ENCODE data around the gene PXYLP1. TPM values are rescaled to one million over a fixed set of nuclear protein-coding genes. Genes with fewer than 3 reads are reported as not detected.

PXYLP1 gene
- total RNA-seq, 1 donor from 2014 or later = 6.1 TPM

GRCh38 chr3:141266797-141267555 lies 35.4 kb downstream of the PXYLP1 start:
- no peaks in the 10 kb centered on the region for H3K36me3 Mint-ChIP-seq (ENCODE audit: low read depth, unreplicated experiment)
- no peak overlapping the region for H3K27ac Mint-ChIP-seq (ENCODE audit: unreplicated experiment)
- H3K4me1 Mint-ChIP-seq (ENCODE audit: low read depth, unreplicated experiment) = peaks cover 12% of the 10 kb centered on the region
- DNase-seq (ENCODE audit: low read depth) = no peak
- H3K4me2 ChIP-seq (ENCODE audit: low read length) = no peak overlapping the region
- H3K27me3 ChIP-seq (ENCODE audit: insufficient read depth, low read length) = no peaks in the 10 kb centered on the region
- no peak for TF ChIP-seq EZH2 (IDR thresholded peaks at IDR 0.05; ENCODE audit: insufficient read depth, low read length)
- TF ChIP-seq CTCF (IDR thresholded peaks at IDR 0.05; ENCODE audit: insufficient read depth, low read depth, low read length) = no peak
- H3K9me3 ChIP-seq (ENCODE audit: insufficient read depth, low read depth, low read length) = no peaks in the 10 kb centered on the region
- no peaks in the 10 kb centered on the region for H3K79me2 ChIP-seq (ENCODE audit: insufficient read depth, low read length)
- H3K27me3 Mint-ChIP-seq (ENCODE audit: low read depth, unreplicated experiment) = peaks cover 15% of the 10 kb centered on the region
- no peak overlapping the region for H2AFZ ChIP-seq (ENCODE audit: low read depth, low read length)
- no peaks in the 10 kb centered on the region for H4K20me1 ChIP-seq (ENCODE audit: insufficient read depth, low read length)
- no peak overlapping the region for H3K27ac ChIP-seq (ENCODE audit: low read depth, low read length)
- H3K36me3 ChIP-seq (ENCODE audit: insufficient read depth, low read length) = no peaks in the 10 kb centered on the region
- FAIRE-seq = no peak
- no peaks in the 10 kb centered on the region for H3K9me3 Mint-ChIP-seq (ENCODE audit: unreplicated experiment)
- H3K4me3 Mint-ChIP-seq (ENCODE audit: unreplicated experiment) = no peak overlapping the region
- no peak overlapping the region for H3K4me3 ChIP-seq (ENCODE audit: insufficient read depth, low read depth, low read length)
- H3K9ac ChIP-seq (ENCODE audit: low read length) = no peak overlapping the region
- H3K4me1 ChIP-seq (ENCODE audit: insufficient read depth, low read length) = no peaks in the 10 kb centered on the region

DNA sequence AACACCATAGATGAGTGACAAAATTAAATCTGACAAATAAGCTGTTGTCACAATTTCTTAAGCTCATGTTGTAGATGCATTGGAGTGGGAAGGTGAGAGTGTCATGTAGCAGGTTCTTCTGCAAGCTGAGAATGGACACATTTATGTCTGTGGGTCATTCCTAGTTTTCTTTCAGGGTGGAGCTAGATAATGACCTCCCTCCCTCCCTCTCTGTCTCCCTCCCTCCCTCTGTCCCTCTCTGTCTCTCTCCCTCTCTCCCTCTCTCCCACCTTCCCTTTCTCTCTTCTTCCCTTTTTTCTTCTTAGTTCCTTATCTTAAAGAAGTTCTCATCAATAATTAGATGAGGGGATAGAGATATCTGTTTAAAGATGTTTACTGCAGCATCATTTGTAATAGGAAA lies 36.0 kb downstream of the PXYLP1 start:
- no peaks in the 10 kb centered on the region for H3K4me1 ChIP-seq (ENCODE audit: insufficient read depth, low read length)
- H3K27ac Mint-ChIP-seq (ENCODE audit: unreplicated experiment) = no peak overlapping the region
- H3K27me3 Mint-ChIP-seq (ENCODE audit: low read depth, unreplicated experiment) = peaks cover 15% of the 10 kb centered on the region
- no peak for FAIRE-seq
- H3K4me3 ChIP-seq (ENCODE audit: insufficient read depth, low read depth, low read length) = no peak overlapping the region
- H3K27me3 ChIP-seq (ENCODE audit: insufficient read depth, low read length) = no peaks in the 10 kb centered on the region
- H3K4me1 Mint-ChIP-seq (ENCODE audit: low read depth, unreplicated experiment) = peaks cover 7% of the 10 kb centered on the region
- no peak overlapping the region for H3K27ac ChIP-seq (ENCODE audit: low read depth, low read length)
- H3K9me3 Mint-ChIP-seq (ENCODE audit: unreplicated experiment) = no peaks in the 10 kb centered on the region
- H3K4me2 ChIP-seq (ENCODE audit: low read length) = no peak overlapping the region
- H3K4me3 Mint-ChIP-seq (ENCODE audit: unreplicated experiment) = no peak overlapping the region
- H3K79me2 ChIP-seq (ENCODE audit: insufficient read depth, low read length) = no peaks in the 10 kb centered on the region
- H3K9ac ChIP-seq (ENCODE audit: low read length) = no peak overlapping the region
- H3K9me3 ChIP-seq (ENCODE audit: insufficient read depth, low read depth, low read length) = no peaks in the 10 kb centered on the region
- H3K36me3 Mint-ChIP-seq (ENCODE audit: low read depth, unreplicated experiment) = no peaks in the 10 kb centered on the region
- H2AFZ ChIP-seq (ENCODE audit: low read depth, low read length) = no peak overlapping the region
- TF ChIP-seq EZH2 (IDR thresholded peaks at IDR 0.05; ENCODE audit: insufficient read depth, low read length) (no peak), CTCF (IDR thresholded peaks at IDR 0.05; ENCODE audit: insufficient read depth, low read depth, low read length) (no peak)
- DNase-seq (ENCODE audit: low read depth) = no peak
- H4K20me1 ChIP-seq (ENCODE audit: insufficient read depth, low read length) = no peaks in the 10 kb centered on the region
- H3K36me3 ChIP-seq (ENCODE audit: insufficient read depth, low read length) = no peaks in the 10 kb centered on the region

DNA sequence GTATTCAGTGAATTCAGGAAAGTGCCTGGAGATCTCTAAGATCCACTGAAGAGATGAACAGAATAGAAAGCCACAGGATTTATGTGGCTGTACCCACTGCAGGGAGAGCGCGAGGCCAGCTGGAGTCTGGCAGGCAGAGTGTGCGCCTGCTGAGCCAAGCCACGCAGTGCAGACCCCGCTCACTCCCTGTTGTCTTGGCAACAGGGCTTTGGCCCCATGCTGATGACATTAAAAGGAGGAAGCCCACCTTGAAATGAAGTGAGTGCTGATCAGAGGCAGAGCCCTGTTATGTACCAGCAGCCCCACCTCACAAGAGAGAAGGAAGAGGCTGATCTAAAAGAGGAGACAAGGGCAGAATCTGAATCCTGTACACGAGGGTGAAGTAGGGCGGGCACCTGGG lies 36.7 kb downstream of the PXYLP1 start:
- no peak overlapping the region for H2AFZ ChIP-seq (ENCODE audit: low read depth, low read length)
- no peak for FAIRE-seq
- no peak overlapping the region for H3K4me3 ChIP-seq (ENCODE audit: insufficient read depth, low read depth, low read length)
- H3K9me3 Mint-ChIP-seq (ENCODE audit: unreplicated experiment) = no peaks in the 10 kb centered on the region
- H3K36me3 Mint-ChIP-seq (ENCODE audit: low read depth, unreplicated experiment) = no peaks in the 10 kb centered on the region
- no peak overlapping the region for H3K4me2 ChIP-seq (ENCODE audit: low read length)
- H3K27me3 ChIP-seq (ENCODE audit: insufficient read depth, low read length) = no peaks in the 10 kb centered on the region
- no peaks in the 10 kb centered on the region for H3K79me2 ChIP-seq (ENCODE audit: insufficient read depth, low read length)
- DNase-seq (ENCODE audit: low read depth) = no peak
- peaks cover 5% of the 10 kb centered on the region for H3K4me1 Mint-ChIP-seq (ENCODE audit: low read depth, unreplicated experiment)
- peaks cover 15% of the 10 kb centered on the region for H3K27me3 Mint-ChIP-seq (ENCODE audit: low read depth, unreplicated experiment)
- H3K27ac ChIP-seq (ENCODE audit: low read depth, low read length) = no peak overlapping the region
- no peaks in the 10 kb centered on the region for H3K36me3 ChIP-seq (ENCODE audit: insufficient read depth, low read length)
- H3K27ac Mint-ChIP-seq (ENCODE audit: unreplicated experiment) = no peak overlapping the region
- no peak overlapping the region for H3K9ac ChIP-seq (ENCODE audit: low read length)
- no peaks in the 10 kb centered on the region for H4K20me1 ChIP-seq (ENCODE audit: insufficient read depth, low read length)
- H3K9me3 ChIP-seq (ENCODE audit: insufficient read depth, low read depth, low read length) = no peaks in the 10 kb centered on the region
- H3K4me3 Mint-ChIP-seq (ENCODE audit: unreplicated experiment) = no peak overlapping the region
- H3K4me1 ChIP-seq (ENCODE audit: insufficient read depth, low read length) = no peaks in the 10 kb centered on the region
- TF ChIP-seq EZH2 (IDR thresholded peaks at IDR 0.05; ENCODE audit: insufficient read depth, low read length) (no peak), CTCF (IDR thresholded peaks at IDR 0.05; ENCODE audit: insufficient read depth, low read depth, low read length) (no peak)

All from astrocyte (in vitro differentiated cells and primary cell).